ENCODE data around the gene NF1.

GRCh38 chr17:31388351-31388750, 293.6 kb downstream of the NF1 start:
- TF ChIP-seq JUND (IDR thresholded peaks at IDR 0.05) (no peak), CTCF (IDR thresholded peaks at IDR 0.05) (no peak), RCOR1 (IDR thresholded peaks at IDR 0.05; ENCODE audit: low read length) (no peak), FOXM1 (IDR thresholded peaks at IDR 0.05; ENCODE audit: low read depth) (no peak), FOXJ3 (CRISPR knock-in tag; IDR thresholded peaks at IDR 0.05) (no peak), CHD2 (IDR thresholded peaks at IDR 0.05; ENCODE audit: low read length, partially characterized antibody) (no peak), RAD21 (IDR thresholded peaks at IDR 0.05; ENCODE audit: low read length) (no peak), SMC3 (IDR thresholded peaks at IDR 0.05; ENCODE audit: low read depth, low read length) (no peak), TEAD4 (IDR thresholded peaks at IDR 0.05; ENCODE audit: borderline replicate concordance, insufficient read depth) (no peak), GABPA (IDR thresholded peaks at IDR 0.05; ENCODE audit: low read depth) (no peak), NRF1 (IDR thresholded peaks at IDR 0.05; ENCODE audit: low read depth, low read length) (no peak), TAF1 (IDR thresholded peaks at IDR 0.05; ENCODE audit: borderline replicate concordance, low read depth, low read length) (no peak)
